Peyer's patch (tissue), 4 donors: Measurements from ENCODE around the gene IGSF8. TPM values are rescaled to one million over a fixed set of nuclear protein-coding genes. Genes with fewer than 3 reads are reported as not detected.
A peak's percentile ranks its signal among the peaks of the same experiment; 100 is the strongest.

ENCODE experiments used
- DNase-seq, 3 donors: peaks; one replicate each; pipeline ENCODE4 v3.0.0-alpha.2; 2017 to 2019
- H3K27ac ChIP-seq, 4 donors: fragments of 200-600 bp; sonication (generic); one replicate each; pipeline ENCODE4 v1.5.1; 2016 to 2019
- H3K27me3 ChIP-seq, 2 donors: fragments of 200-600 bp; sonication (generic); one replicate each; pipeline ENCODE4 v1.5.1; 2019
- H3K36me3 ChIP-seq, 3 donors: fragments of 200-600 bp; sonication (generic); one replicate each; pipeline ENCODE4 v1.5.1; 2016 to 2019
- H3K4me1 ChIP-seq, 4 donors: fragments of 200-600 bp; sonication (generic); one replicate each; pipeline ENCODE4 v1.5.1; 2016 to 2019
- H3K4me3 ChIP-seq, 4 donors: fragments of 200-600 bp; sonication (generic); 1 replicate in 3 of 4; 2 replicates in 1 of 4; pipeline ENCODE4 v1.5.1; 2016 to 2019; ENCODE audit warnings: mild to moderate bottlenecking in 1 of 4
- H3K9me3 ChIP-seq, 4 donors: fragments of 200-600 bp; sonication (generic); one replicate each; pipeline ENCODE4 v1.5.1; 2016 to 2019; ENCODE audit warnings: mild to moderate bottlenecking in 1 of 4
- POLR2A ChIP-seq, 2 donors: fragments of 450-650 bp; IDR thresholded peaks; one replicate each; pipeline ENCODE4 v1.5.1; 2017; ENCODE audit warnings: antibody characterized with exemption in 2 of 2, mild to moderate bottlenecking in 2 of 2, moderate library complexity in 2 of 2
- total RNA-seq, 4 donors: library from RNA; depleted of rRNA; stranded (reverse); fragments of >200 nt; gene quantifications; one replicate each; pipeline ENCODE4 v1.1.0, GENCODE V29; 2016
- TF ChIP-seq, protein P1 (sequence below), 6 experiments: fragments of 450-650 bp in 4 of 6; fragments of 200-600 bp in 2 of 6; sonication (generic) in 1 of 6; IDR thresholded peaks; one replicate each; pipeline ENCODE4 v1.5.1; 2017 to 2019; ENCODE audit warnings: antibody characterized with exemption in 6 of 6, mild to moderate bottlenecking in 3 of 6, moderate library complexity in 1 of 6

Gene IGSF8
- total RNA-seq, 4 donors from 2014 or later = 20.6 to 65.3 (median 38.9) TPM

DNA sequence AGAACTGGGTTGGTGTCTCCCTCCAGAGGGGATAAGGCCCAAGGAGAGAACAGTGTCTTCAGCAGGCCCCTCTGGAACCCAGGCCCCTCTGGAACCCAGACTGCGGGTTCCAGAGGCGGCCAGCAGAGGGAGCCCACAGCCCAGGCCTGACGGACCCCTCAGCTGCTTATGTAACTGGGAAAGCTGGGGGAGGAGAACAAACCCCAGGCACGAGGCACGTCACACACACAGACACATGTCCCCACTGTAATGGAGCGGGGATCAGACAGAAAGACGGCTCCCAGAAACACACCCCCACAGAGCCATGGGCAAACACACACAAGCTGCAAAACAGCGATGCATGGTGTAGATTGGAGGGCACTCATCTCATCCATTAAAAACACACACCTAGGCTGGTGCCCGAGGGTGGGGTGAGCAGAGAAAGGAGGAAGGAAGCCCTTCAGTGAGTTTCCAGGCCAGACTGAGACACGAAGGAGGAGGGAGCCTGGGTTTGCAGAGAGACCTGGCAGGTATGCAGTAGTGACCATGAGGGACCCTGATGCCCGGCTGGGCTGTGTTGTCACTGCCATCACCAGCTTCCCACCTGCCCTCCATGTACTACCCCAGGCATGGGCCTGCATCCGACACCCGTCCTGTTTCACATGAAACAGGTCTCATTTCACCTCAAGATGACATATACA is 2.8 kb upstream of the IGSF8 start:
- H3K27ac ChIP-seq = peak overlapping the region; percentile 34 to 59 (median 50)
- no peaks in the 10 kb centered on the region for H3K27me3 ChIP-seq
- DNase-seq = peak; percentile 72 to 87 (median 75)
- peaks cover 5 to 36% (median 21%) of the 10 kb centered on the region in 4 donors for H3K4me1 ChIP-seq
- no peak overlapping the region for H3K4me3 ChIP-seq
- H3K36me3 ChIP-seq = no peaks in the 10 kb centered on the region
- no peaks in the 10 kb centered on the region for H3K9me3 ChIP-seq
- TF ChIP-seq POLR2A (IDR thresholded peaks at IDR 0.05) = no peak
- TF ChIP-seq, protein P1, sequence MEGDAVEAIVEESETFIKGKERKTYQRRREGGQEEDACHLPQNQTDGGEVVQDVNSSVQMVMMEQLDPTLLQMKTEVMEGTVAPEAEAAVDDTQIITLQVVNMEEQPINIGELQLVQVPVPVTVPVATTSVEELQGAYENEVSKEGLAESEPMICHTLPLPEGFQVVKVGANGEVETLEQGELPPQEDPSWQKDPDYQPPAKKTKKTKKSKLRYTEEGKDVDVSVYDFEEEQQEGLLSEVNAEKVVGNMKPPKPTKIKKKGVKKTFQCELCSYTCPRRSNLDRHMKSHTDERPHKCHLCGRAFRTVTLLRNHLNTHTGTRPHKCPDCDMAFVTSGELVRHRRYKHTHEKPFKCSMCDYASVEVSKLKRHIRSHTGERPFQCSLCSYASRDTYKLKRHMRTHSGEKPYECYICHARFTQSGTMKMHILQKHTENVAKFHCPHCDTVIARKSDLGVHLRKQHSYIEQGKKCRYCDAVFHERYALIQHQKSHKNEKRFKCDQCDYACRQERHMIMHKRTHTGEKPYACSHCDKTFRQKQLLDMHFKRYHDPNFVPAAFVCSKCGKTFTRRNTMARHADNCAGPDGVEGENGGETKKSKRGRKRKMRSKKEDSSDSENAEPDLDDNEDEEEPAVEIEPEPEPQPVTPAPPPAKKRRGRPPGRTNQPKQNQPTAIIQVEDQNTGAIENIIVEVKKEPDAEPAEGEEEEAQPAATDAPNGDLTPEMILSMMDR (IDR thresholded peaks at IDR 0.05) = peak; percentile 78 to 92 (median 86)

DNA sequence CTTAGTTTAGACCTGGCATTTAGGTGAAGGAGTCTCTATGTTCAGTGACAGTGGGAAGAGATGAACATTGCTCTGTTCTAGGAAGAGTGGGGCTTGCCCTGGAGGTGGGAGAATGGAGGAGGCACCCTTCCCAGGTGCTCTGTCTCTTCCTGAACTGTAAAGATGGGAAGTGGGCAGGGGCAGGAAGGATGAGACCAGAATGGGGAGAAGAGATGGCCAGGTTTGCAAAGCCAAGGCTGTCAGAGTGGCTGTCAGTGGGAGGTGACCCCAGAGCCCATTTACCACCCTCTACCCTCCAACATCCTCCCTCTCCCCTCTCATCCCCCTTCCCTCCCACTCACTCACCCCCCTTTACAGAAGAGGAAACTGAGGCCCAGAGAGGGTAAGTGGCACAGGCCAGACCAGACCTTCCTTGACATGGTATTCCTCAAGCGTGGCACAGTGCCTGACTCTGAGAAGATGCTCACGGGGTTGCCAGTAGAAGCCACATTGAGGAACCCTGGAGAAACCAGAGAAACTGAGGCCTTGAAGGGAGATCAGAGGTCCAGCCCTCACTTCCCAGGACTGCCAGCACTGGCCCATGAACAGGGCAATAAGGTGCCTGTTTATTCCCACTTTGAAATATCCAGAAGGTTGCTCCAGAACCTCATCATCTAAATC is 1.4 kb upstream of the IGSF8 start:
- peaks cover 5 to 50% (median 22%) of the 10 kb centered on the region in 4 donors for H3K4me1 ChIP-seq
- TF ChIP-seq, protein P1 (IDR thresholded peaks at IDR 0.05) = no peak
- TF ChIP-seq POLR2A (IDR thresholded peaks at IDR 0.05) = no peak
- H3K27ac ChIP-seq = peak overlapping the region; percentile 90 to 98 (median 92)
- no peaks in the 10 kb centered on the region for H3K27me3 ChIP-seq
- H3K36me3 ChIP-seq = peaks cover 0 to 3% (median 0%) of the 10 kb centered on the region in 3 donors
- DNase-seq = peak in 1 of 3 donors; percentile 33
- H3K4me3 ChIP-seq = no peak overlapping the region
- no peaks in the 10 kb centered on the region for H3K9me3 ChIP-seq

DNA sequence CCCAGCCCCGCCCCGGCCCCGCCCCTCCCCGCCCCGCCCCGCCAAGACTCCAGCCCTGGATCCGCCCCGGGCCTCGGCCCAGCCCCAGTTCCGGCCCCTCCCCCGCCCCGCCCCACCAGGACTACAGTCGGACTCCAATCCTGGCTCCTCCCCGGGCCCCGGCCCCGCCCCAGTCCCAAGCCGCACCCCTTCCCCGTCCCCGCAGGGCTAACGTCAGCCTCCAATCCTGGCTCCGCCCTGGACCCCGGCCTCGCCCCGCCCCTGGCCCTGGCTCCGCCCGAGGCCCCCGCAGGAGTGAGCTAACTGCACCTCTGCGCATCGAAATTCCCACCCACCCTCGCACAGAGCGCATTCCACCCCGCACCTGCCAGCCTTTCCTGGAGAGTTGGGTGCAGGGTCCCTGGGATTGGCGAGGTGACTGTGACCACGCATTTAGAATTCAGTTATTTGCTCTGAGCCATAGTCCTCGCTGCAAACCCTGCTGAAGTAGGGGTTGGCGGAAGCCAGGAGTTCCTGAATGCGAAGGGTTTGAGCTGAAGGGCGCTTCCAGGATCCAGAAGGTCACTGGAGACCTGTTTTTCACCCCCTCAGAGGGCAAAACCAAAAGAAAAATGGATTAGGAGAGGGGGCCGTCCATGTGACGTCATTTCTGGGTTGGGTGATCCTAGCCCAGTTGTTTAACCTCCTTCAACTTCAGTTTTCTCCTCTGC is 588 bp upstream of the IGSF8 start:
- Histone ChIP-seq H3K27me3 (no peaks in the 10 kb centered on the region), H3K4me1 (peaks cover 5 to 58% (median 22%) of the 10 kb centered on the region in 4 donors), H3K9me3 (no peaks in the 10 kb centered on the region), H3K4me3 (peak overlapping the region; percentile 36 to 94 (median 62)), H3K27ac (peak overlapping the region; percentile 90 to 98 (median 92)), H3K36me3 (peaks cover 0 to 7% (median 0%) of the 10 kb centered on the region in 3 donors)
- DNase-seq = peak; percentile 98 to 99 (median 99)
- TF ChIP-seq, protein P1 (IDR thresholded peaks at IDR 0.05) = no peak
- peak; percentile 37 to 64 for TF ChIP-seq POLR2A (IDR thresholded peaks at IDR 0.05)

DNA sequence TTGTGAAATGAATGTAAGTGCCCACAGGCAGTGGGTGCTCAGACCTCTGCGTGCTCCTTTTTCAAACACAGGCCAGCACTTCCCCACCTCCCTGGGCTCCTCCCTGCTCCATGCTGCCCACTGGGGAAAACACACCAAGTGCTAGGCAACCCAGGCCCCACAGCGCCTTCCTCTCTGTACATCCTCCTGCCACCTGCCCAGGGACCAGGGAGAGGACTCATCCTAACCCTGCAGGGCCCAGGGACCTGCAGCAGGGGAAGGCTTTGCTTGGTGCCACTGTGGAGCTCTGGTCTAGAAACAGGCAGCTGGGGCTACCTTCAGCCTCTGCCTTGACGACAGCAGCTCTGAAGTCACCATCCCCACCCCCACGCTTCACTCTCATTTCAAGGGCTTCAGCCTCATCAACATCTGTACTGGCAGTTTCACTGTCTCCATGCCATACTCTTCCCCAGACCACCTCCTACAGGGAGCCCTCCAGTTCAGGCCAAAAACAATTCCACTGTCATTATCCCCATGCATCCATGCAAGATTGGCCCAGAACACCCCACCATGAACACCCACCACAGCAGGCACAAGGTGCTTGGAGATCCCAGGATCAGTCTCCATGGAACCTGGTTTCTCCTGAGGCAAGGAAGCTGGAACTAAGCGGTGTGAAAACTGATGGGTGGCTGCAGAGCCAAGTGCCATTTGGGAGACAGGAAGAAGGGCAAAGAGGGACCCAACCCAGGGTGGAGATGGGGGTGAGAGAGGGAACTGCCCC is 1.1 kb downstream of the IGSF8 start:
- peaks cover 0 to 22% (median 0%) of the 10 kb centered on the region in 3 donors for H3K36me3 ChIP-seq
- peaks cover 5 to 62% (median 22%) of the 10 kb centered on the region in 4 donors for H3K4me1 ChIP-seq
- H3K4me3 ChIP-seq = peak overlapping the region; percentile 73 to 94 (median 85)
- peak overlapping the region; percentile 90 to 98 (median 92) for H3K27ac ChIP-seq
- DNase-seq = no peak
- H3K9me3 ChIP-seq = no peaks in the 10 kb centered on the region
- TF ChIP-seq, protein P1 (IDR thresholded peaks at IDR 0.05) = peak in 1 of 6 experiments; percentile 10
- no peak for TF ChIP-seq POLR2A (IDR thresholded peaks at IDR 0.05)
- no peaks in the 10 kb centered on the region for H3K27me3 ChIP-seq
